Liver (tissue), 9 donors: ENCODE measurements around the gene DPP6. TPM values are rescaled to one million over a fixed set of nuclear protein-coding genes. Genes with fewer than 3 reads are reported as not detected.

Experiments used
- DNase-seq: peaks from one replicate; pipeline ENCODE4 v3.0.0-alpha.2; 2017; ENCODE audit warnings: low spot score
- H3K27ac ChIP-seq, 2 donors: one replicate each; pipeline ENCODE4 v1.7.0; 2013; ENCODE audit warnings: inconsistent platforms in 2 of 2, low read length in 2 of 2, control low read depth in 1 of 2, low read depth in 1 of 2, mild to moderate bottlenecking in 1 of 2
- H3K27me3 ChIP-seq, 4 donors: one replicate each; pipeline versions ENCODE4 v1.6.1 to v1.7.0; 2013; ENCODE audit warnings: low read length in 3 of 4, inconsistent platforms in 1 of 4, mild to moderate bottlenecking in 1 of 4, moderate library complexity in 1 of 4; ENCODE audit not compliant: control insufficient read depth in 4 of 4, insufficient read depth in 4 of 4
- H3K36me3 ChIP-seq, 4 donors: one replicate each; pipeline versions ENCODE4 v1.6.1 to v1.7.0; 2013; ENCODE audit warnings: low read length in 3 of 4, mild to moderate bottlenecking in 3 of 4, low read depth in 1 of 4, moderate library complexity in 1 of 4; ENCODE audit not compliant: control insufficient read depth in 4 of 4, insufficient read depth in 3 of 4
- H3K4me1 ChIP-seq, 4 donors: one replicate each; pipeline versions ENCODE4 v1.6.1 to v1.7.0; 2013; ENCODE audit warnings: low read length in 3 of 4, mild to moderate bottlenecking in 3 of 4, moderate library complexity in 1 of 4; ENCODE audit not compliant: control insufficient read depth in 4 of 4, insufficient read depth in 4 of 4
- H3K4me3 ChIP-seq, 3 donors: one replicate each; pipeline versions ENCODE4 v1.6.1 to v1.7.0; 2013; ENCODE audit warnings: low read length in 3 of 3, control low read depth in 1 of 3, low read depth in 1 of 3, mild to moderate bottlenecking in 1 of 3
- H3K9ac ChIP-seq, 2 donors: one replicate each; pipeline ENCODE4 v1.7.0; 2013; ENCODE audit warnings: low read length in 2 of 2, mild to moderate bottlenecking in 2 of 2, moderate library complexity in 2 of 2, control low read depth in 1 of 2, low read depth in 1 of 2
- H3K9me3 ChIP-seq, 4 donors: one replicate each; pipeline versions ENCODE4 v1.6.1 to v1.7.0; 2013; ENCODE audit warnings: low read length in 3 of 4; ENCODE audit not compliant: control insufficient read depth in 4 of 4
- CTCF ChIP-seq: fragments of 150-350 bp; IDR thresholded peaks from 2 replicates; pipeline ENCODE4 v1.5.1; 2017; ENCODE audit warnings: improper control_type of control experiment, low read depth, low read length; ENCODE audit not compliant: missing input control
- EGR1 ChIP-seq, 2 donors: IDR thresholded peaks; 2 replicates each; pipeline ENCODE4 v1.6.1; 2016 to 2018; ENCODE audit warnings: antibody characterized with exemption in 2 of 2, low read depth in 2 of 2
- FOXA1 ChIP-seq: IDR thresholded peaks from 2 replicates; pipeline ENCODE4 v1.6.1; 2016; ENCODE audit warnings: antibody characterized with exemption
- GABPA ChIP-seq, 2 donors: IDR thresholded peaks in 1 of 2; conservative IDR thresholded peaks in 1 of 2; 2 replicates each; pipeline ENCODE4 v1.6.1; 2016; ENCODE audit warnings: antibody characterized with exemption in 2 of 2, mild to moderate bottlenecking in 1 of 2, moderate library complexity in 1 of 2
- HNF4A ChIP-seq, 2 donors: conservative IDR thresholded peaks; 2 replicates each; pipeline ENCODE4 v1.6.1; 2016; ENCODE audit warnings: antibody characterized with exemption in 2 of 2, mild to moderate bottlenecking in 2 of 2
- HNF4G ChIP-seq: IDR thresholded peaks from 2 replicates; pipeline ENCODE4 v1.6.1; 2016; ENCODE audit warnings: antibody characterized with exemption
- JUND ChIP-seq, 2 donors: IDR thresholded peaks; 2 replicates each; pipeline ENCODE4 v1.6.1; 2016; ENCODE audit warnings: antibody characterized with exemption in 2 of 2
- MAX ChIP-seq: IDR thresholded peaks from 2 replicates; pipeline ENCODE4 v1.6.1; 2016; ENCODE audit warnings: antibody characterized with exemption
- NR2F2 ChIP-seq: IDR thresholded peaks from 2 replicates; pipeline ENCODE4 v1.6.1; 2016; ENCODE audit warnings: antibody characterized with exemption
- RAD21 ChIP-seq, 2 donors: IDR thresholded peaks; 2 replicates each; pipeline ENCODE4 v1.6.1; 2016; ENCODE audit warnings: antibody characterized with exemption in 2 of 2, mild to moderate bottlenecking in 2 of 2
- REST ChIP-seq: IDR thresholded peaks from 2 replicates; pipeline ENCODE4 v1.6.1; 2016; ENCODE audit warnings: antibody characterized with exemption, mild to moderate bottlenecking
- SP1 ChIP-seq: IDR thresholded peaks from 2 replicates; pipeline ENCODE4 v1.6.1; 2018; ENCODE audit warnings: antibody characterized with exemption, mild to moderate bottlenecking
- TAF1 ChIP-seq: conservative IDR thresholded peaks from 2 replicates; pipeline ENCODE4 v1.6.1; 2016; ENCODE audit warnings: antibody characterized with exemption, mild to moderate bottlenecking
- YY1 ChIP-seq: IDR thresholded peaks from 2 replicates; pipeline ENCODE4 v1.6.1; 2016; ENCODE audit warnings: antibody characterized with exemption, mild to moderate bottlenecking
- ZBTB33 ChIP-seq: IDR thresholded peaks from 2 replicates; pipeline ENCODE4 v1.6.1; 2016; ENCODE audit warnings: antibody characterized with exemption
- WGBS: extraction: QIAGEN DNeasy Blood & Tissue Kit; methylation state at CpG from one replicate; pipeline ENCODE4 v1.1.7; 2013; 5-methylcytosine and 5-hydroxymethylcytosine counted together
- polyA plus RNA-seq, 2 donors: library from polyadenylated mRNA; stranded (reverse) in 1 of 2; unstranded in 1 of 2; fragments of 200-250 nt in 1 of 2; fragments of >200 nt in 1 of 2; fragmentation: Nextera tagmentation in 1 of 2; extraction: Ambion mirVana in 1 of 2; gene quantifications; one replicate each; pipeline versions ENCODE4 v1.2.1 to v1.2.3, GENCODE V29; 2013 to 2015
- total RNA-seq, 2 donors: library from RNA; depleted of rRNA; stranded (reverse); fragments of >200 nt; gene quantifications; one replicate each; pipeline ENCODE4 v1.2.3, GENCODE V29; 2014
- donor health status: healthy.
- donor health status: healthy.
- donor health status: healthy.
- donor health status: healthy.
- donor health status: healthy.

DPP6 gene
- total and polyA plus RNA-seq, 4 donors, result 0.01 TPM; not detected in 3

- TF ChIP-seq CTCF (no peak), EGR1 (IDR thresholded peaks at IDR 0.05; ENCODE audit: low read depth in 2 of 2) (no peak), SP1 (no peak)
Observed at GRCh38 chr7:154872811-154873499, 820.8 kb downstream of the DPP6 start (continued).

- Histone ChIP-seq H3K27me3 (peaks cover 0 to 6% (median 3%) of the 10 kb centered on the region in 4 donors), H3K4me1 (no peaks in the 10 kb centered on the region), H3K27ac (no peak overlapping the region), H3K9ac (no peak overlapping the region), H3K9me3 (no peaks in the 10 kb centered on the region), H3K36me3 (no peaks in the 10 kb centered on the region), H3K4me3 (no peak overlapping the region)
- DNase-seq, result no peak
- TF ChIP-seq SP1 (no peak), REST (no peak), RAD21 (IDR thresholded peaks at IDR 0.05) (no peak), MAX (no peak), NR2F2 (no peak), ZBTB33 (no peak), TAF1 (no peak), YY1 (no peak), FOXA1 (no peak), HNF4G (no peak), GABPA (IDR thresholded peaks at IDR 0.05 in 1 of 2, conservative IDR thresholded peaks at IDR 0.05 in 1 of 2) (no peak), HNF4A (conservative IDR thresholded peaks at IDR 0.05) (no peak), JUND (IDR thresholded peaks at IDR 0.05) (no peak)
- WGBS, result 72% methylated on average over 10 of the region's 10 CpGs
Observed at GRCh38 chr7:154873500-154874121, 821.4 kb downstream of the DPP6 start.
